Gastroesophageal sphincter (tissue), 4 donors: ENCODE results near the gene NAPSA. TPM values are rescaled to one million over a fixed set of nuclear protein-coding genes. Genes with fewer than 3 reads are reported as not detected.
"Not testable (repeated sequence)": the region's sequence is repeated elsewhere in the genome, so short reads cannot be mapped to it uniquely, and the experiment has no call there.

Source experiments
- ATAC-seq: fragments of 150-250 bp; one replicate; pipeline ENCODE4 v1.9.1; 2016; ENCODE audit warnings: mild to moderate bottlenecking, moderate library complexity
- H3K27ac ChIP-seq, 4 donors: fragments of 200-600 bp; sonication (generic) in 3 of 4; 1 replicate in 3 of 4; 2 replicates in 1 of 4; pipeline ENCODE4 v1.5.1; 2016 to 2019
- H3K27me3 ChIP-seq: fragments of 200-600 bp; sonication (generic); one replicate; pipeline ENCODE4 v1.5.1; 2019
- H3K36me3 ChIP-seq, 2 donors: fragments of 200-600 bp; sonication (generic); one replicate each; pipeline ENCODE4 v1.5.1; 2019; ENCODE audit warnings: control low read depth in 1 of 2
- H3K4me1 ChIP-seq, 3 donors: fragments of 200-600 bp; sonication (generic); 1 replicate in 2 of 3; 2 replicates in 1 of 3; pipeline ENCODE4 v1.5.1; 2016 to 2019; ENCODE audit warnings: control low read depth in 2 of 3
- H3K4me3 ChIP-seq, 2 donors: fragments of 200-600 bp; sonication (generic); one replicate each; pipeline ENCODE4 v1.5.1; 2019; ENCODE audit warnings: mild to moderate bottlenecking in 1 of 2, moderate library complexity in 1 of 2
- H3K9me3 ChIP-seq, 3 donors: fragments of 200-600 bp; sonication (generic); one replicate each; pipeline ENCODE4 v1.5.1; 2017 to 2019; ENCODE audit warnings: control low read depth in 2 of 3
- EP300 ChIP-seq: sonication (generic); formaldehyde crosslinking; IDR thresholded peaks from one replicate; pipeline ENCODE4 v1.6.1; 2017; ENCODE audit warnings: antibody characterized with exemption, mild to moderate bottlenecking
- POLR2A ChIP-seq, 2 donors: fragments of 450-650 bp; IDR thresholded peaks; one replicate each; pipeline ENCODE4 v1.6.1; 2017; ENCODE audit warnings: antibody characterized with exemption in 2 of 2, mild to moderate bottlenecking in 2 of 2, moderate library complexity in 1 of 2
- POLR2AphosphoS5 ChIP-seq: sonication (generic); formaldehyde crosslinking; IDR thresholded peaks from one replicate; pipeline ENCODE4 v1.6.1; 2017; ENCODE audit warnings: antibody characterized with exemption
- WGBS, 2 donors: methylation state at CpG; one replicate each; pipeline ENCODE4 v1.1.5; 2018; ENCODE audit warnings: low coverage in 1 of 2; 5-methylcytosine and 5-hydroxymethylcytosine counted together
- total RNA-seq, 4 donors: library from RNA; depleted of rRNA; stranded (reverse); fragments of >200 nt; gene quantifications; one replicate each; pipeline ENCODE4 v1.1.0, GENCODE V29; 2016
- TF ChIP-seq, protein P1 (sequence below), 4 experiments: fragments of 200-600 bp in 2 of 4; fragments of 450-650 bp in 2 of 4; sonication (generic) in 1 of 4; IDR thresholded peaks; one replicate each; pipeline ENCODE4 v1.5.1; 2017 to 2019; ENCODE audit warnings: antibody characterized with exemption in 4 of 4, mild to moderate bottlenecking in 2 of 4, moderate library complexity in 2 of 4

NAPSA gene
- total RNA-seq, 4 donors from 2014 or later, result 1.0 TPM; not detected in 3

- TF ChIP-seq, protein P1, sequence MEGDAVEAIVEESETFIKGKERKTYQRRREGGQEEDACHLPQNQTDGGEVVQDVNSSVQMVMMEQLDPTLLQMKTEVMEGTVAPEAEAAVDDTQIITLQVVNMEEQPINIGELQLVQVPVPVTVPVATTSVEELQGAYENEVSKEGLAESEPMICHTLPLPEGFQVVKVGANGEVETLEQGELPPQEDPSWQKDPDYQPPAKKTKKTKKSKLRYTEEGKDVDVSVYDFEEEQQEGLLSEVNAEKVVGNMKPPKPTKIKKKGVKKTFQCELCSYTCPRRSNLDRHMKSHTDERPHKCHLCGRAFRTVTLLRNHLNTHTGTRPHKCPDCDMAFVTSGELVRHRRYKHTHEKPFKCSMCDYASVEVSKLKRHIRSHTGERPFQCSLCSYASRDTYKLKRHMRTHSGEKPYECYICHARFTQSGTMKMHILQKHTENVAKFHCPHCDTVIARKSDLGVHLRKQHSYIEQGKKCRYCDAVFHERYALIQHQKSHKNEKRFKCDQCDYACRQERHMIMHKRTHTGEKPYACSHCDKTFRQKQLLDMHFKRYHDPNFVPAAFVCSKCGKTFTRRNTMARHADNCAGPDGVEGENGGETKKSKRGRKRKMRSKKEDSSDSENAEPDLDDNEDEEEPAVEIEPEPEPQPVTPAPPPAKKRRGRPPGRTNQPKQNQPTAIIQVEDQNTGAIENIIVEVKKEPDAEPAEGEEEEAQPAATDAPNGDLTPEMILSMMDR (IDR thresholded peaks at IDR 0.05), result no peak
- TF ChIP-seq POLR2A (IDR thresholded peaks at IDR 0.05) (no peak), EP300 (no peak), POLR2AphosphoS5 (no peak)
- H3K4me1 ChIP-seq, result no peaks in the 10 kb centered on the region
- no peak overlapping the region for H3K27ac ChIP-seq
- no peak for ATAC-seq
- H3K9me3 ChIP-seq, result no peaks in the 10 kb centered on the region
- H3K36me3 ChIP-seq, result peaks cover 0 to 5% of the 10 kb centered on the region in 2 donors
- H3K4me3 ChIP-seq, result no peak overlapping the region
- WGBS, 2 donors, result 90 to 95% methylated on average over 3 to 4 of the region's 4 CpGs
- H3K27me3 ChIP-seq, result no peaks in the 10 kb centered on the region
Measured at GRCh38 chr19:50393589-50393988, 28.1 kb upstream of the NAPSA start.

GRCh38 chr19:50392759-50393158 is 27.3 kb upstream of the NAPSA start:
- no peaks in the 10 kb centered on the region for H3K9me3 ChIP-seq
- TF ChIP-seq, protein P1 (IDR thresholded peaks at IDR 0.05), result no peak
- TF ChIP-seq EP300, result no peak
- TF ChIP-seq POLR2A (IDR thresholded peaks at IDR 0.05), result no peak
- no peak for TF ChIP-seq POLR2AphosphoS5
- H3K27me3 ChIP-seq, result no peaks in the 10 kb centered on the region
- H3K4me1 ChIP-seq, result no peaks in the 10 kb centered on the region
- WGBS, 2 donors, result 88 to 94% methylated on average over 5 of the region's 5 CpGs
- H3K27ac ChIP-seq, result no peak overlapping the region
- peaks cover 0 to 5% of the 10 kb centered on the region in 2 donors for H3K36me3 ChIP-seq
- no peak for ATAC-seq
- H3K4me3 ChIP-seq, result no peak overlapping the region

GRCh38 chr19:50390952-50391351 is 25.5 kb upstream of the NAPSA start:
- not testable (repeated sequence) for ATAC-seq, H3K27ac ChIP-seq, H3K4me1 ChIP-seq, H3K4me3 ChIP-seq, H3K9me3 ChIP-seq, H3K27me3 ChIP-seq
- no CpG with 5 or more reads among the region's 23 CpGs for WGBS, 2 donors
- peaks cover 0 to 18% of the 10 kb centered on the region in 2 donors for H3K36me3 ChIP-seq

GRCh38 chr19:50390295-50390694 is 24.9 kb upstream of the NAPSA start:
- H3K36me3 ChIP-seq, result peaks cover 0 to 18% of the 10 kb centered on the region in 2 donors
- not testable (repeated sequence) for H3K27ac ChIP-seq, H3K27me3 ChIP-seq, H3K4me1 ChIP-seq, H3K4me3 ChIP-seq, H3K9me3 ChIP-seq, ATAC-seq
- WGBS, 2 donors, result 94 to 100% methylated on average over 3 of the region's 3 CpGs

DNA sequence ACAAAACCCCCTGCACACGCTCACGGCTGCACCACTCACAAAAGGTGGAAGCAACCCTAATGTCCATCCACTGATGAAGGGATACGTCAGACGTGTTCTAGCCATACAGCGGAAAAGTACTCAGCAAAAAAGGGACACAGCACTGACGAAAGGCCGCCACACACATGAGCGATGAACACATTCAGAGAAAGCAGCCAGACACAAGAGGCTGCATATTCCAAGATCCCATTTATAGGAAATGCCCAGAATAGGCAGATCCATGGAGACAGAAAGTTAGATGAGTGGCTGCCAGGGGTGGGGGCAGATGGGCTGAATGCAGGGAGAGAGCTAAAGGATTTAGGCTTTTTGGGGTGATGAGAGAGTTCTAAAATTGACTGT is 22.4 kb upstream of the NAPSA start:
- Histone ChIP-seq H3K9me3 (no peaks in the 10 kb centered on the region), H3K27ac (no peak overlapping the region), H3K4me3 (no peak overlapping the region), H3K27me3 (no peaks in the 10 kb centered on the region), H3K4me1 (peaks cover 0 to 24% (median 7%) of the 10 kb centered on the region in 3 donors), H3K36me3 (peaks cover 0 to 18% of the 10 kb centered on the region in 2 donors)
- no peak for ATAC-seq
- WGBS, 2 donors, result 88 to 95% methylated on average over 3 to 4 of the region's 8 CpGs
- TF ChIP-seq POLR2AphosphoS5 (no peak), POLR2A (IDR thresholded peaks at IDR 0.05) (no peak), EP300 (no peak)
- TF ChIP-seq, protein P1 (IDR thresholded peaks at IDR 0.05), result no peak

DNA sequence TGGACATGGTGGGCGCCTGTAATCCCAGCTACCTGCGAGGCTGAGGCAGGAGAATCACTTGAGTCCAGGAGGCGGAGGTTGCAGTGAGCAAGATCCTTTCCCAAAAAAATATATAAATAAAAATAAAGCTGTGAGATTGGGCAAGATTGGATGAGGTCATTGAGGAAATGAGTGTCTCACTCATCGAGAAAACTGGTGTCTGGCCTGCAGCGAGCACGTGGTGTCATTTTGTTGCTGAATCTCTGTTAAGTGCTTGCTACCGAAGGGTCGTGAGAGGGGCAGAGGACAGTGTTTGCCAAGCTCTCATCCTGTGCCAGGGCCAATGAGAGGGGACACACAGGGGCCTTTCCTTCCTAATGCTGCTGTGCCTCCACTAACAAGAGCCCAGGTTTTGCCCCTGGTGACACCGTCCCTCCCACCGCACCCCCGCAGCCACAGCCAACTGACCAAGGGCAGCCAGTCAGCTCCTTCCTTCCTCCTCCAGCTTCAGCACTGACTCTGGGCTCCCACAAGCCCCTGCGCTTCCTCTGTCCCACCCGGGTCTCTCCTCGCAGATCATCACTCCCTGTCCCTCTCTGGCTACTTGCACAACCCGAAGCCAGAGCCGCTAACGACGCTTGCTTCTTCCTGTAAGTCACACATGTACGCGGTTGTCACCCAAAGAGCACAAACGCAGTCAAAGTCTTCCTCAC is 21.9 kb upstream of the NAPSA start:
- no peak for ATAC-seq
- no peak overlapping the region for H3K27ac ChIP-seq

More for the DNA sequence above, 21.9 kb upstream of the NAPSA start:
- 75 to 91% methylated on average over 13 to 19 of the region's 21 CpGs for WGBS, 2 donors
- peaks cover 0 to 24% of the 10 kb centered on the region in 2 donors for H3K36me3 ChIP-seq
- H3K9me3 ChIP-seq, result no peaks in the 10 kb centered on the region
- H3K4me3 ChIP-seq, result no peak overlapping the region
- TF ChIP-seq POLR2A (IDR thresholded peaks at IDR 0.05) (no peak), POLR2AphosphoS5 (no peak), EP300 (no peak)
- TF ChIP-seq, protein P1 (IDR thresholded peaks at IDR 0.05), result no peak
- no peaks in the 10 kb centered on the region for H3K27me3 ChIP-seq
- H3K4me1 ChIP-seq, result peaks cover 0 to 24% (median 7%) of the 10 kb centered on the region in 3 donors
